Dedifferentiated amniotic fluid mesenchymal stem cell (primary cell): ENCODE results near the gene SERPINE2.

Experiments
- DNase-seq: peaks from one replicate; pipeline ENCODE4 v3.0.0-alpha.2; 2016; ENCODE audit errors: extremely low spot score

The SERPINE2 gene

GRCh38 chr2:224039080-224039769, at the start of gene SERPINE2:
Gene SERPINE2 (minus strand): TSS chr2:224039286. CDS start chr2:224001900, 37,386 bp downstream.
- DNase-seq = peak; percentile 48

GRCh38 chr2:224086226-224086914, 47.3 kb upstream of the SERPINE2 start:
- DNase-seq = peak; percentile 88

- DNase-seq = no peak
Measured at GRCh38 chr2:224085811-224086210, 46.7 kb upstream of the SERPINE2 start.

- DNase-seq = no peak
Measured at GRCh38 chr2:224085246-224085645, 46.2 kb upstream of the SERPINE2 start.

- no peak for DNase-seq
Measured at GRCh38 chr2:224084266-224084892, 45.3 kb upstream of the SERPINE2 start.

GRCh38 chr2:224083638-224084037, 44.6 kb upstream of the SERPINE2 start:
- no peak for DNase-seq

- no peak for DNase-seq
Measured at GRCh38 chr2:224078656-224079055, 39.6 kb upstream of the SERPINE2 start.

- DNase-seq = no peak
Measured at GRCh38 chr2:224077773-224078507, 38.9 kb upstream of the SERPINE2 start.

GRCh38 chr2:224075588-224075987, 36.5 kb upstream of the SERPINE2 start:
- DNase-seq = no peak

- DNase-seq = no peak
Measured at GRCh38 chr2:224073676-224074075, 34.6 kb upstream of the SERPINE2 start.

GRCh38 chr2:224072541-224073188, 33.6 kb upstream of the SERPINE2 start:
- no peak for DNase-seq

- no peak for DNase-seq
Measured at GRCh38 chr2:224069172-224069571, 30.1 kb upstream of the SERPINE2 start.

GRCh38 chr2:224063298-224063648, 24.2 kb upstream of the SERPINE2 start:
- DNase-seq = no peak

- no peak for DNase-seq
Measured at GRCh38 chr2:224062481-224063297, 23.6 kb upstream of the SERPINE2 start.

GRCh38 chr2:224060783-224061482, 21.8 kb upstream of the SERPINE2 start:
- no peak for DNase-seq

- no peak for DNase-seq
Measured at GRCh38 chr2:224059178-224059577, 20.1 kb upstream of the SERPINE2 start.

- no peak for DNase-seq
Measured at GRCh38 chr2:224058048-224058775, 19.1 kb upstream of the SERPINE2 start.

GRCh38 chr2:224056889-224057288, 17.8 kb upstream of the SERPINE2 start:
- no peak for DNase-seq

GRCh38 chr2:224055101-224055500, 16.0 kb upstream of the SERPINE2 start:
- DNase-seq = no peak

- DNase-seq = no peak
Measured at GRCh38 chr2:224046752-224047151, 7.7 kb upstream of the SERPINE2 start.
